HTERT RPE-1 (cell line): ENCODE measurements around the gene CAMTA1.

Experiments
- in situ Hi-C: fragments of 300-500 bp; cut with MboI; formaldehyde crosslinking; loops from 4 replicates; pipeline ENCODE4 v1.14.3; 2020; ENCODE audit warnings: low sequenced_read_pairs

CAMTA1 gene

GRCh38 chr1:7293702-7294629 lies 508.7 kb downstream of the CAMTA1 start:
- in situ Hi-C loops = no loop called here

- in situ Hi-C loops = no loop called here
Measured at GRCh38 chr1:7294636-7295035, 509.4 kb downstream of the CAMTA1 start.

GRCh38 chr1:7295946-7296345 lies 510.7 kb downstream of the CAMTA1 start:
- in situ Hi-C loops = no loop called here

- in situ Hi-C loops = no loop called here
Measured at GRCh38 chr1:7296968-7297367, 511.7 kb downstream of the CAMTA1 start.

GRCh38 chr1:7298145-7298544 lies 512.9 kb downstream of the CAMTA1 start:
- in situ Hi-C loops = no loop called here

- in situ Hi-C loops = no loop called here
Measured at GRCh38 chr1:7298749-7299151, 513.5 kb downstream of the CAMTA1 start.

- in situ Hi-C loops = no loop called here
Measured at GRCh38 chr1:7299329-7299799, 514.1 kb downstream of the CAMTA1 start.

GRCh38 chr1:7299994-7300393 lies 514.7 kb downstream of the CAMTA1 start:
- in situ Hi-C loops = no loop called here

- in situ Hi-C loops = no loop called here
Measured at GRCh38 chr1:7300893-7301663, 515.8 kb downstream of the CAMTA1 start.

GRCh38 chr1:7301664-7301981 lies 516.4 kb downstream of the CAMTA1 start:
- in situ Hi-C loops = no loop called here

GRCh38 chr1:7302126-7302525 lies 516.9 kb downstream of the CAMTA1 start:
- in situ Hi-C loops = no loop called here

GRCh38 chr1:7302873-7303272 lies 517.6 kb downstream of the CAMTA1 start:
- in situ Hi-C loops = no loop called here

GRCh38 chr1:7303554-7304317 lies 518.5 kb downstream of the CAMTA1 start:
- in situ Hi-C loops = no loop called here

GRCh38 chr1:7313081-7313546 lies 527.9 kb downstream of the CAMTA1 start:
- in situ Hi-C loops = no loop called here

GRCh38 chr1:7313826-7314225 lies 528.6 kb downstream of the CAMTA1 start:
- in situ Hi-C loops = no loop called here

GRCh38 chr1:7315316-7315715 lies 530.1 kb downstream of the CAMTA1 start:
- in situ Hi-C loops = no loop called here

- in situ Hi-C loops = no loop called here
Measured at GRCh38 chr1:7315946-7316345, 530.7 kb downstream of the CAMTA1 start.

- in situ Hi-C loops = no loop called here
Measured at GRCh38 chr1:7317888-7318287, 532.6 kb downstream of the CAMTA1 start.

GRCh38 chr1:7319196-7319595 lies 533.9 kb downstream of the CAMTA1 start:
- in situ Hi-C loops = no loop called here

GRCh38 chr1:7320661-7321060 lies 535.4 kb downstream of the CAMTA1 start:
- in situ Hi-C loops = no loop called here

GRCh38 chr1:7322283-7322785 lies 537.1 kb downstream of the CAMTA1 start:
- in situ Hi-C loops = no loop called here
